Hematopoietic multipotent progenitor cell treated with erythropoietin and hydrocortisone succinate and interleukin-3 and kit ligand, for 8 days (in vitro differentiated cells): Measurements from ENCODE around the gene BACH2.
"Not testable (repeated sequence)": the region's sequence is repeated elsewhere in the genome, so short reads cannot be mapped to it uniquely, and the experiment has no call there.

Experiments used
- DNase-seq: peaks from one replicate; pipeline ENCODE4 v3.0.0-alpha.2; 2015

The BACH2 gene

DNA sequence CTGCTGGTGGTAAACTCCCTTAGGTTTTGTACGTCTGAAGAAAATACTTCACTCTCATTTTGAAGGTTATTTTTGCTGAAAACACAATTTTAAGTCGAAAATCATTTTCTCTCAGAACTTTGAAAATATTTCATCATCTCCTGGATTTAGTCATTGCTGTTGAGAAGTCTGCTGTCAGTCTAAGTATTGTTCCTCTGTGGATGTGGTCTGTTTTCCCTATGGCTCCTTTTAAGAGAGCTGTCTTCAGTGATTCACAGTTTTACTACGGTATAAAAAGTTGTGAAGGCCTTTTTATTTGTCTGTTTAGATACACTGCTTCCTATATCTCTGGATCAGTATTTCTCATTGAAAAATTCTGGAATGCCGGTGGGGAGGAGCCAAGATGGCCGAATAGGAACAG lies 243.0 kb downstream of the BACH2 start:
- no peak for DNase-seq

DNA sequence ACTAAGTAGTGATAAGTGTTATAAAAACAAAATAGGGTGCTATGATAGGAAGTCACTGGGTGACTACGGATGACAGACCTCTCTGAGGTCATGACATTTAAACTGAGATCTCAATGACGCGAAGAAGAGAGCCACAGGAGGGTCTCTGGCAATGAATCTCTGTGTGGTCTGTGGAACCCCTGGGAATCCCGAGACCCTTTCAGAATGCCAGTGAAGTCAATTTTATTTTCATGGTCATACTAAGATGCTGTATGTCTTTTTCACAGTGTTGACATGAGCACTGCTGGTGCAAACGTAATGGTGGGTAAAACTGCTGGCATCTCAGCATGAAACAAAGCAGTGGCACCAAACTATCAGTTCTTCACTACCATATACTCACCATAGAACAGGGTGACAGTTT lies 247.3 kb downstream of the BACH2 start:
- no peak for DNase-seq

DNA sequence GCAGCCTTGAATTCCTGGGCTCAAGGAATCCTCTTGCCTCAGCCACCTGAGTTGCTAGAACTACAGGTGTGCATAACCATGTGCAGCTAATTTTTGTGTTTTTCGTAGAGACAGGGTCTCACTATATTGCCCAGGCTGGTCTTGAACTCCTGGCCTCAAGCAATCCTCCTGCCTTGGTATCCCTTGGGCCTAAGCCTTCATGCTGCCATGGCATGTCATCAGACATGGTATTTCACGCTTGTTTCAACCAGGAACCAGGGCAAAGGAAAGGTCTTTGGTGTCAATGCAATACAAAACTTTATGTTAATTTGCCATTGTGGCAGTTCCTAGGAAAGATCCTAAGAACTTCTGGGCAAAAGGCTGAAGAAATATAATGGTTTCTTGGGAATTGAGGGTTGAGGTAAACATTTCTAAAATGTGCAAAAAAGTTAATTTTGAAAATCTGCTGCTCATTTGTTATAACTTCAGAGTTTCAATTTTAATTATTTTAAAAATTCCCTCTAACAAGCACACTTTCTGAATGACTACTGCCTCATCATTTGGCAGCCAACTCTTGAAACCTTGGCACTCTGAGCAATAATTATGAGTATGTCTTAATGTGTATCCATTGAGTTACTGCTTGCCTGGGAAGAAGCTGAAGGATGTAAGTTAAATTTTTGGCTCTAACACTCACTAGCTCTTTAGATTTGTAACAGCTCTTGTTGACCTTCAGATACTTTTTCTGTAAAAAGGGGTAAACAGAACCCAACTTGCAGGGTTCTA lies 248.3 kb downstream of the BACH2 start:
- no peak for DNase-seq

DNA sequence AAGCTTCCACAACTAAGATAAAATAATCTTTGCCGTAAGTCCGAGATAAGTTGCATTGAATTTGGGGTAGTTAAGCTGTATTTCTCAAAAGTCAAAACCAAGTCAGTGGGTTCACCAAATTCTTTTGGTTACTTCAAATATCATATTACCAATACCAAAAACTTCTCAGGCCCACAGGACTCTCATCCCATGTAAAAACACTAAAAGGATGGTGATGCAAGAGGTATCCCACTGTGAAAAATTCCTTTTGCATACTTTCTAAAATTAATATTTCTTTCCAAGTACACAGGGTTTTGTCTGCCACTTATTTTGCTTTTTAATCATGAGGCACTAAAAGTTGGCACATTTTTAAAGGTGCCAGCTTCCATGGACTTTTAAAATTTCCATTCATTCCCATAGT lies 251.1 kb downstream of the BACH2 start:
- no peak for DNase-seq

DNA sequence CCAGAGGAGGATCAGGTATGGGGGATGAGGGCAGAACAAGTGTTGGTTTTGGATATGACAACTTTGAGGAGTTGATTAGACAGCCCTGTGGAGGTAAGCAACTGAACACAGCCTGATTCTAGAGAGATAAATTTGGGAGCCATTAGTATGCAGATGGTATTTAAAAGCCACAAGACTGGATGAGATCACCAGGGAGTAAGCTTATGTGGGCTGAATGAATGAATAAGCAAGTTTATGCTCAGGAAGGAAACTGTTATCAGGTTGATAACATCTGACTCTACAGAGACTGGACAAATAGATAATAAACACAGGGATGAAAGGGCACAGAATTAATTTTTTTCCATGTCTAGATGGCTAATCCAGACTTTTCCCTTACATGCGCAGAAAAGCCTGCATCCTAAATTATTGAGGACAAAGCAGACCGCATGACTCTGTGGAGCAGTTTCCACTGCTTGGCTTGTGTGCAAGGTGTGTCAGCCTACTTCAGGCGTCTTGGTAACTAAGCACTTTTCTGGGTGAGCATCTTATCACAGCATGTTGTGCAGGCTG lies 251.7 kb downstream of the BACH2 start:
- peak; percentile 70 for DNase-seq

DNA sequence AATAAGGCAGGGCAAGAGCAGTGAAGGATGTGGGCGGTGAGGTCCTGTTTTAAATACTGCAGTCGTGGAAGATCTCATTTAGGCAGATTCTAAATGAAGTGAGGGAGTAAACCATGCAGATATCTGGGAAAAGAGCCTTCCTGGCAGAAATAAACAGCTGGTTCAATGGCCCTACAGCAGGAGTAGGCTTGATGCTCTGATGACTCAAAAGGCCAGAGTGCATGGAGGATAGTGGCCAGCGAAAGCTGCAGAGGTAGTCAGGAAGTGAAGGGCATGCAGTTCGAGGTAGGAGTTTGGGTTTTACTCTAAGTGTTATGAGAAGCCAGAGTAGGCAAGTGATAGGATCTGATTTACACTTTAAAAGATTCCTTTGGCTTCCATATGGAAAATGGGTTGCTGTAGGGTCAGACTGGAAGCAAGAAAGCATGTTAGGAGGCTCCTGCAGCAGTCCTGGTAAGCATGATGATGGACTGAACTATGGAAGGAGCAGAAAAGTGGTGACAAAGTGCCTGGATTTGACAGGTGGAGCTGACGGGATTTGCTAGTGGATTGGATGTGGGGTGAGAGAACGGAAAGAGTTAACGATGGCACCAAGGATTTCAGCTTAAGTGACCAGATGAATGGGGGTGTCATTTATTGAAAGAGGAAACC lies 252.3 kb downstream of the BACH2 start:
- DNase-seq, result no peak

DNA sequence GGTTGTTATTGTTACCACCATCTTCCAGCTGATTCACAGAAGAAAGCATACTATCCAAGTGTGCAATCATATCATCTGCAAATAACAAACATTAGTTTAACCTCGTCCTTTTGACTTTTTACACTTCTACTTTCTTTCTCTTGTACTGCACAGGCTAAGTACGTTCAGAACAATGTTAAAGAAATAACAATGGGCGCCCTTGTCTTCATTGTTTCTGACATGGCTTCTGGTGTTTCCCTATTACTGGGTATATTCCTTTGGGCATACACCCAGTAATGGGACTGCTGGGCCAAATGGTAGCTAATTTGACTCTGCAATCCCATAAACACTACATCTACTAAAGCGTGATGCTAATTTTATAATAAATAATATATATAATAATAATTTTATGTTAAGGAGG lies 255.7 kb downstream of the BACH2 start:
- no peak for DNase-seq

DNA sequence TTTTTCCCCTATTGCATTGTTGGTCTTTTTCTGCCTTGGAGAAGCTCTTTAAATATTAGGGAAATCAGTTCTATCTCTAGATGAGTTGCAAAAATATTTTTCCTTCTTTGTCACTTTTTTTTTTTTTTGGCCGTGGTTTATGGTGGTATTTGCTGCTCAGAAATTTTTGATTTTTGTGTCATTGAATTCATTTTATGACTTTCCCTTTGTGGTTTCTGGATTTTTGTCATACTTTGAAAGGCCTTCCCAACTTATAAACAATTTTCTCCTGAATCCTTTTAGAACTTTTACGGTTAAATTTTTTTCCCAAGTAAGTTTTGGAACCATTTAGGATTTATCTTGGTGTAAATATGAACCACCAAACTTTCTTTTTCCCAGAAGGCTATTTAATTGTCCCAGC lies 256.7 kb downstream of the BACH2 start:
- no peak for DNase-seq

DNA sequence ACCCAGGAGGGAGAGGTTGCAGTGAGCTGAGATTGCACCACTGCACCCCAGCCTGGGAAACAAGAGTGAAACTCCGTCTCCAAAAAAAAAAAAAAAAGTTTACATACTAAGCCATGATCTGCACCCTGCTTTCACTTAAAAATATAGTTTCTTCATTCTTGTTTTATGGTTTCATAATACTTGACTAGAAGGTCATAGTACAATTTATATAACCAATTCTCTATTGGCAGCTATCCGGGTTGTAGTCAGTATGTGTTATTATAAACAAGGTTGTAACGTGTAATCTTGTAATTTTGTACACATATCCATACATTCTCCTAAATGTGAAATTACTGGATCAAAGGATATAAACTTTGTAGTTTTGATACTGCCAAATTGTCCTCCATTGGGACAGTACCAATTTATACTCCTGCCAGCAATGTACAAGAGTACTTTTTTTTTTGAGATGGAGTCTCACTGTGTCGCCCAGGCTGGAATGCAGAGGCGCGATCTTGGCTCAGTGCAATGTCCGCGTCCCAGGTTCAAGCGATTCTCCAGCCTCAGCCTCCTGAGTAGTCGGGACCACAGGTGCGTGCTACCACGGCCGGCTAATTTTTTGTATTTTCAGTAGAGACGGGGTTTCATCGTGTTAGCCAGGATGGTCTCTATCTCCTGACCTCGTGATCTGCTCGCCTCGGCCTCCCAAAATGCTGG lies 257.5 kb downstream of the BACH2 start:
- DNase-seq, result no peak

DNA sequence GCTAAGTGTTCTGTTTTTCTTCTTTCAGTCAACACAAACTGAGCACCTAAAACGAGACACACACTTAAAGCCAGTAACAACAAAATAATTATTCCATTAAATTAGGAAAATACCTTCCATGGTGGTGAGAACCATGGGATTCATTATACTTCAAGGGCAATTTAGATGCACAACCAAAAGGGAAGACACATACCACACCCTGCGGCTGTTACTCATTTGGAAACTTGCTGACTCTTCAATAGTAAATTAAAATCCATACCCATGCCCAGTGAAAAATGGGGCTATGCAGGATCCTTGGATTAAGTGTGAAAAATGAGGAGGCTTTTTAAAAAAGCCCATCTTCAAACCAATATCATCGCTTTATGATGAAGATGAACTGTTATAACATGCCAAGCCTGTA lies 259.7 kb downstream of the BACH2 start:
- no peak for DNase-seq

DNA sequence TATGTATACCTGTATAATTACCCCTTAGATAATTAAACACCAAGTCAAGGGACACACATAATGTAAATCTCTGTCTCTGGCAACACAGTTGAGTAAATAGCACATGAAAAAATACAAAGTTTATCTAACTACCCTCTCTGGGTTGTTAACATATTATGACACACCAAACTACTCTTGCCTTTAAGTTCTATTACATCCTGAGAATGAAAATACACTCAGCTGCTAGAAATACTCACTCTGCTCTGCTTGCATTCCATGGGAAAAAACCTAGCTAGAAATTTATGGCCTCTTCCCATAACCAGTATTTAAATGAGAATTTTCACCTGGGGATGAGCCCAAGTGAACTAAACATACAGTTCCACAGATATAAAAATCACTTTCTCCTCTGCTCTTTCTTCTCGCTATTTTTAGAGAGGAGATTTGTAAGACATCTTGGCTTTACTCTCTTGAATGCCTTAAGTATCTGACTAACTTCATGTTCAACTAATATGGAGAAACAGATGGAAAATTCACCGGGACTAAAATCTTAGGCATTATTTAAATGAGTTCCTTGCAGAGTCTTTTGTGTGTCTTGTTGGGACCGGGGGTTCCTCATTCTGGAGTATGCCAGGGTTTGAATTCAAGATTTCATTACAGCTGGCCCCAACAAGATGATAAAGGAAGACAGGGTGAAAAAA lies 261.5 kb downstream of the BACH2 start:
- DNase-seq, result no peak

DNA sequence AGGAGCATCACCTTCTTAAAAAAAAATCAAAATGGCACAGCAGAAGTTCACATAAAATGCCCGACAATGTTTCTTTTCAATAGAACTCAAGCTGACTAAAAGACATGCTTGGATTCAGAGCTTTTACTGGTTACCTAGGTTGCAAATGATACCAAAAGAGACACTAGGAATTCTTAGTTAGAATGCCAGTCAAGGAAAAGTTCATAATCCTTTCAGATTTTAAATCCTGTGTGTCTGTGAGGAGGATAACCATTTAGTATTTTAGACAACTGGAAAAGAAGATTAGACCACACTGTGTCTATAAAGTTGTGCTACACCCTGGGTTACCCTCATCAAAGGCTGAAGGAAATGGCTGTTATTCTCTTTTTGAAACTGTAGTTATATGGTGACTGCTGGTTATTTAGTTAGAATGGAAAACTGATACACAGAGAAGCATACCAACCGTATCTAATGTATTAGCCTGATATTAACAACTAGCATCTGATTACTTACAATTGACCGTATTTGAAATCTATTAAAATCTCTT lies 262.8 kb downstream of the BACH2 start:
- no peak for DNase-seq

DNA sequence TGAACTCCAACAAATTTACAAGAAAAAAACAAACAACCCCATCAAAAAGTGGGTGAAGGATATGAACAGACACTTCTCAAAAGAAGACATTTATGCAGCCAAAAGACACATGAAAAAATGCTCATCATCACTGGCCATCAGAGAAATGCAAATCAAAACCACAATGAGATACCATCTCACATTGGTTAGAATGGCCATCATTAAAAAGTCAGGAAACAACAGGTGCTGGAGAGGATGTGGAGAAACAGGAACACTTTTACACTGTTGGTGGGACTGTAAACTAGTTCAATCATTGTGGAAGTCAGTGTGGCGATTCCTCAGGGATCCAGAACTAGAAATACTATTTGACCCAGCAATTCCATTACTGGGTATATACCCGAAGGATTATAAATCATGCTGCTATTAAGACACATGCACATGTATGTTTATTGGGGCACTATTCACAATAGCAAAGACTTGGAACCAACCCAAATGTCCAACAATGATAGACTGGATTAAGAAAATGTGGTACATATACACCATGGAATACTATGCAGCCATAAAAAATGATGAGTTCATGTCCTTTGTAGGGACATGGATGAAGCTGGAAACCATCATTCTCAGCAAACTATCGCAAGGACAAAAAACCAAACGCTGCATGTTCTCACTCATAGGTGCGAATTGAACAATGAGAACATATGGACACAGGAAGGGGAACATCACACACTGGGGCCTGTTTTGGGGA lies 264.0 kb downstream of the BACH2 start:
- not testable (repeated sequence) for DNase-seq

DNA sequence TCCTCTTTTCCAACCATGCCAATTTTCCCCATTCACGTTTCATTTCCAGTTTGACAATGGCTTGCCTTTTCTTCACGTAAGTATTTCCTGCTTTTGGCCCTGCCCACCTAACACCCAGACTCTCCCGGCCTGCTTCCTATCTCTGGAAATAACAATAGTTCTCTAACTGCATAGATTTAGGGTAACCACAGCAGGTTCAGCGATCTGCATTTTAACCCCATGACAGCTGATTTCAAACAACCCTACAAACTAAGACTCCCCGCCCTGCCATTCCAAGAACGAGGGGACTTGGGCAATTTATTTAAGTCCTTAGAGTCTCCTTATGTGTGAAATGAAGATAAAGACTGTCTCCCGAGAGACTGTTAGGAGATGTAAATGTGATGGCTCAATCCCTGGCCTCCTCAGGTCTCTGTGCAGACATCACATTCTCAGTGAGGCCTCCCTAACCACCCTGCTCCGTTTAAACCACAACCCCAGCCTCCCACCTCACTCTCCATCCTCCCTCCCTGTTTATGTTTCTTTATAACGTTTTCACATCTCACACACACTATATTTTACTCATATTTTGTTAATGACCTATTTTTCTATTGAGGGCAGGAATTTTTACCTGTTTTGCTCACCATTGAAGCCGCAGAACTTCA lies 267.5 kb downstream of the BACH2 start:
- no peak for DNase-seq

DNA sequence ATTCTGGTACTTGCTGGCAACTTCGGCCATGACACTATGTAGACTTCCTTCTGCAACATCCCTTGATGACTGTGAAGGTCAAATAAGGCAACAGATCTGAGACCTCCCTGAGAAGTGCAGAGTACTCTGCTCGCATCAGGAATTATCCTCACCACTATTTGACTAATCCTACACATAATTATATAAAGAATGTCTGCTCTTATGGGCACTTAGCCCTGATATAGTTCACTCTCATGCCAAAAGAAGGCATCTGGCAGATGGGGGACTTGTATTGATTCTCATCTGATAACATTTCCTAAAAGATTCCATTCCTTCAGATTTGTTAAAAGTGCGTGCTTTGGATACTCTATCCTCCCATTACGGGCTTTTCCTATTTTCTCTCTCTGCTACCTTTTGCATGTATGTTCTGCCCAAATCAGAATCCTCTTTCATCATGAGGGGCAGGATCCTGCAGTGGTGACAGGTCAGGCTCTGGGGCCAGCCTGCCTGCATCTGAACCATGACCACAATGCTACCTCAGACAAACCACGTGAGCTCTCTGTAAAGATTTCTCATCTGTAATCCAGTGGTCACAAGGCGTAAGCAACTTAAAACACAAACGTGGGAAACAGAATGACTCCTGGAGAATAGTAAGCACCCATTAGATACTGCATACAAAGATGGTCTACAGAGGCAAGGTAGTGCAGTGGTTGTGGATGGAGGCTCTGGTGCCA lies 268.4 kb downstream of the BACH2 start:
- DNase-seq, result no peak

DNA sequence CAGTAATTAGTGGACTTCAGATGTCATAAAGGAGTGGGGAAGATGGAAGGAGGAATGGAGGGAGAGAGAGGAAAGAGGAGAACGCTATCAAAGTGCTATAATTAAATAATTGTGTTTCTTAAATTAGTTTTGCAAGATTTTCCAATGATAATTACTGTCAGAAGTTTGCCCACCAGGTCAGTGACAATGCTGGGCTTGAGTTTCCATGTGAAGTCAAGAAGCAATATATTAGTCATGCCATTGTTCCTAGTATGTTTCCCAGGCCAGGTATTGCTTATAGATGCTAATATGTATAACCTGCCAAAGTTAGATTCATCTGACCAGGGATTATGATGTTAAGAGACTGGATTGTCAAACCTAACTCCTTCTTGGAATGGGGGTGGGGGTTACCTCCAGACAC lies 270.4 kb downstream of the BACH2 start:
- DNase-seq, result no peak

DNA sequence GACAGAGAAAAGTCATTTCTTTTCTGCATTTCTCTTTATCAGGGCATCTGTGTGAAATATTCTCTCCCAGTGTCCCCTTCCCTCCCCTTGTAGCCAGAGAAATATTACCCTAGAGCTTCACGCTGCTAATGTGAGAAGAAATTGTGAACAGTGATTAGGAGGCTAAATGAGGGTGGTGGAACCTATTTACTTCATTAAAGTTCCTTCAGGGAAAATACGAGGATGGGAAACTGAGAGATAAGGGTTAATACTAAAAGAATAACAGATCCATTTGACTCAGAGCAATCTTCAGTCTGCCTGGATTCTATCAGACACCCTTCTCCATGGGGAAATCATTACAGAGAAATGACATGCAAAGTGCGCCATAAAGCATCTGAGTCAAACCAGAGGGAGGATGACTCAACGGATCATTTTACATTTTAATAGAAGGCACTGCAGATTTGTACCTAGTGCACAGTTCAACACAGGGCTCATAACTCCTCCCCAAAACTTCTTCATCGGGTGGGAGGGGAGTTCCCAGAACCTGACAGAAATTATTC lies 271.1 kb downstream of the BACH2 start:
- no peak for DNase-seq

DNA sequence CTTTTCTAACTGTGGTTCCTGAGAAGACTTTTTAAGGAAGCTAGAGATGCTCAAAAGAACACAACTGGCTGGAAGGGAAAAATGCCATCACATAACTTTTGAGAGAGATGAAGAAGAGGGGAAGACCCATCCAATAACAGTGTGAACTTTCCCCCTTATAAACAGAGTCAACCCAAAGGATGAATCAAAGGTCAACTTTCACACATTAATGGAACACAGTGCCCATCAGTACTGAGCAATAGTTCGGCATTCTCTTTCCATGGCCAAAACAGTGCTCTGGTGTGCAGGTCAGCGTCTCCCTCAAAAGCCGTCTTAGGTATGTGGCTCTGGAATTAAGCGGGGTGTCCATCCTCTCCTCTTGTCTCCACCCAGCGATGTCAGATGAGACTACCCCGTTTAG lies 272.0 kb downstream of the BACH2 start:
- DNase-seq, result no peak

DNA sequence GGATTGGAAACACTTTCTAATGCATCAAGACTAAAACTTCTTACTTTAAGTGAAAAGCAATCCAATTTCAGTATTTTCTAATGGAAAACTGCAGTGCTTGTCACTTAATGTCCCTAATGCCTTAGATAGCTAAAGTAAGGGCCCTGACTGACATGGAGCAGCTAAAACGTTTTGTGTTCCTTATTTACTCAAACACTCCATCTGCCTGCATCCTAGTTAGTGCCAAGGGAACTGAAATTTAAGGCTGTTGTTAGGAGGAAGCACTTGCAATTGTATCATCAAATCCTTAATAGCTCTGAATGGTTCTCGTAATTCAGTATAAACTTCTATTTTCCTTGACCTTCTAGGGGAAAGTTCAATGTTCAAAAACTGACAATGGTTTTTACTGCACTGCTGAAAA lies 274.9 kb downstream of the BACH2 start:
- DNase-seq, result no peak

DNA sequence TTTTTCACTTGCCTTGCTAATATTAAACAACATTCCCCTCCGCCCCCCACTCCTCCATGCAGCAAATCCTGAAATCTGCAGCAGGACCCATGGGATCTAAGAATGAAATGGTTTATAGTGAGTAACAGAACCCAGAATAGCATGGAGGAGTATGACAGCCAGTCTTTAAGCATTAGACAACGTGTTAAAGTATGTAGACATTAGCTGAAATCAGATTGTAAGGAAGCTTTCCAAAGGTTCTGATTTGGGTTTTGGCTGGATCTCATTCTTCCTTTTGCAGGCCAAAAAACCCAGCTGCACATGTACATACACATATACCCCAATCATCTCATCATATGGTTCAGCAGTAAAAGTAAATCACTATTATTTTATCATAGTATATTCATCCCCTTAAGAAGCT lies 275.9 kb downstream of the BACH2 start:
- DNase-seq, result no peak

DNA sequence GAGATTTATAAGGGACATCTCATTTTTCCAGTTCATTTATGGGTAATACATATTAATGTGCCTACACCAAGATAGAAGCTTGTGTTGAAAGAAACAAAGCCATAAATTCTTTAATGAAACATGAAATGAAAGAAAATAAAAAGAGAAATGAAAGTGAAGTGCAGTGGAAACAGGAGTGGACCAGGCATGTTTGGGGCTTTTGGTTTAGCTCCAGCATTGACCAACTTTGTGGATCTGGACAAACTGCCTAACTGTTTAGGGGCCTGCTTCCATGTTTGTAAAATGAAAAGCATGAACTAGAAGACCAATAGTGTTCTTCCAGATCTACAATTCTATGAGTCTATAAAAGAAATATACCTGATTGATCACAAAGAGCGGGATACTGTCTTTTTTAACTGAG lies 277.4 kb downstream of the BACH2 start:
- DNase-seq, result no peak
